Gastroesophageal sphincter (tissue), 4 donors: ENCODE data around the gene FSD1L. TPM values are rescaled to one million over a fixed set of nuclear protein-coding genes. Genes with fewer than 3 reads are reported as not detected.
A peak's percentile ranks its signal among the peaks of the same experiment; 100 is the strongest.

Source experiments
- ATAC-seq: fragments of 150-250 bp; one replicate; pipeline ENCODE4 v1.9.1; 2016; ENCODE audit warnings: mild to moderate bottlenecking, moderate library complexity
- H3K27ac ChIP-seq, 4 donors: fragments of 200-600 bp; sonication (generic) in 3 of 4; 1 replicate in 3 of 4; 2 replicates in 1 of 4; pipeline ENCODE4 v1.5.1; 2016 to 2019
- H3K27me3 ChIP-seq: fragments of 200-600 bp; sonication (generic); one replicate; pipeline ENCODE4 v1.5.1; 2019
- H3K36me3 ChIP-seq, 2 donors: fragments of 200-600 bp; sonication (generic); one replicate each; pipeline ENCODE4 v1.5.1; 2019; ENCODE audit warnings: control low read depth in 1 of 2
- H3K4me1 ChIP-seq, 3 donors: fragments of 200-600 bp; sonication (generic); 1 replicate in 2 of 3; 2 replicates in 1 of 3; pipeline ENCODE4 v1.5.1; 2016 to 2019; ENCODE audit warnings: control low read depth in 2 of 3
- H3K4me3 ChIP-seq, 2 donors: fragments of 200-600 bp; sonication (generic); one replicate each; pipeline ENCODE4 v1.5.1; 2019; ENCODE audit warnings: mild to moderate bottlenecking in 1 of 2, moderate library complexity in 1 of 2
- H3K9me3 ChIP-seq, 3 donors: fragments of 200-600 bp; sonication (generic); one replicate each; pipeline ENCODE4 v1.5.1; 2017 to 2019; ENCODE audit warnings: control low read depth in 2 of 3
- EP300 ChIP-seq: sonication (generic); formaldehyde crosslinking; IDR thresholded peaks from one replicate; pipeline ENCODE4 v1.6.1; 2017; ENCODE audit warnings: antibody characterized with exemption, mild to moderate bottlenecking
- POLR2A ChIP-seq, 2 donors: fragments of 450-650 bp; IDR thresholded peaks; one replicate each; pipeline ENCODE4 v1.6.1; 2017; ENCODE audit warnings: antibody characterized with exemption in 2 of 2, mild to moderate bottlenecking in 2 of 2, moderate library complexity in 1 of 2
- POLR2AphosphoS5 ChIP-seq: sonication (generic); formaldehyde crosslinking; IDR thresholded peaks from one replicate; pipeline ENCODE4 v1.6.1; 2017; ENCODE audit warnings: antibody characterized with exemption
- WGBS, 2 donors: methylation state at CpG; one replicate each; pipeline ENCODE4 v1.1.5; 2018; ENCODE audit warnings: low coverage in 1 of 2; 5-methylcytosine and 5-hydroxymethylcytosine counted together
- total RNA-seq, 4 donors: library from RNA; depleted of rRNA; stranded (reverse); fragments of >200 nt; gene quantifications; one replicate each; pipeline ENCODE4 v1.1.0, GENCODE V29; 2016
- TF ChIP-seq, protein P1 (sequence below), 4 experiments: fragments of 200-600 bp in 2 of 4; fragments of 450-650 bp in 2 of 4; sonication (generic) in 1 of 4; IDR thresholded peaks; one replicate each; pipeline ENCODE4 v1.5.1; 2017 to 2019; ENCODE audit warnings: antibody characterized with exemption in 4 of 4, mild to moderate bottlenecking in 2 of 4, moderate library complexity in 2 of 4

The FSD1L gene
- total RNA-seq, 4 donors from 2014 or later, result 2.7 to 10.0 (median 3.4) TPM

GRCh38 chr9:105432247-105432842 lies 15.5 kb upstream of the FSD1L start:
- TF ChIP-seq POLR2A (IDR thresholded peaks at IDR 0.05) (no peak), POLR2AphosphoS5 (no peak), EP300 (no peak)
- TF ChIP-seq, protein P1, sequence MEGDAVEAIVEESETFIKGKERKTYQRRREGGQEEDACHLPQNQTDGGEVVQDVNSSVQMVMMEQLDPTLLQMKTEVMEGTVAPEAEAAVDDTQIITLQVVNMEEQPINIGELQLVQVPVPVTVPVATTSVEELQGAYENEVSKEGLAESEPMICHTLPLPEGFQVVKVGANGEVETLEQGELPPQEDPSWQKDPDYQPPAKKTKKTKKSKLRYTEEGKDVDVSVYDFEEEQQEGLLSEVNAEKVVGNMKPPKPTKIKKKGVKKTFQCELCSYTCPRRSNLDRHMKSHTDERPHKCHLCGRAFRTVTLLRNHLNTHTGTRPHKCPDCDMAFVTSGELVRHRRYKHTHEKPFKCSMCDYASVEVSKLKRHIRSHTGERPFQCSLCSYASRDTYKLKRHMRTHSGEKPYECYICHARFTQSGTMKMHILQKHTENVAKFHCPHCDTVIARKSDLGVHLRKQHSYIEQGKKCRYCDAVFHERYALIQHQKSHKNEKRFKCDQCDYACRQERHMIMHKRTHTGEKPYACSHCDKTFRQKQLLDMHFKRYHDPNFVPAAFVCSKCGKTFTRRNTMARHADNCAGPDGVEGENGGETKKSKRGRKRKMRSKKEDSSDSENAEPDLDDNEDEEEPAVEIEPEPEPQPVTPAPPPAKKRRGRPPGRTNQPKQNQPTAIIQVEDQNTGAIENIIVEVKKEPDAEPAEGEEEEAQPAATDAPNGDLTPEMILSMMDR (IDR thresholded peaks at IDR 0.05), result no peak
- Histone ChIP-seq H3K4me1 (peaks cover 0 to 12% (median 0%) of the 10 kb centered on the region in 3 donors), H3K36me3 (no peaks in the 10 kb centered on the region), H3K4me3 (no peak overlapping the region), H3K27ac (no peak overlapping the region), H3K9me3 (no peaks in the 10 kb centered on the region), H3K27me3 (no peaks in the 10 kb centered on the region)
- ATAC-seq, result no peak
- 42 to 46% methylated on average over 2 of the region's 2 CpGs for WGBS, 2 donors

DNA sequence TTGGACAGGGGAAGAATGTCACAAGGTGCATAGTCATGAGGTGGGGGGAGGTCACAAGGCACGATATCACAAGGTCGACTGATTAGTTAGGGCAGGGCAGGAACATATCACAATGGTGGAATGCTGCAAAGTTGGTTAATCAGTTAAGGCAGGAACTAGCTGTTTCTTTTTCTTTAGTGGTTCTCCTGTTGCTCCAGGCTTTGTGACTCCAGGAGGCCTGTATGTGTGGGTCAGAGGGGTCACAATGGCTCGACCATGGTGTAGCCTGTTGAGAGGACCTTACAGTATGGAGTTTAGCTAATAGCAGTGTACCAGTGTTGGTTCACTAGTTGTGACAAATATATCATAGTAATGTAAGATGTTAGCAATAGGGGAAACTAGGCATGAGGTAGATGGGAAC lies 12.4 kb upstream of the FSD1L start:
- no peaks in the 10 kb centered on the region for H3K9me3 ChIP-seq
- H3K27me3 ChIP-seq, result no peaks in the 10 kb centered on the region
- ATAC-seq, result no peak
- 88 to 92% methylated on average over 3 of the region's 3 CpGs for WGBS, 2 donors
- H3K36me3 ChIP-seq, result no peaks in the 10 kb centered on the region
- H3K4me1 ChIP-seq, result peaks cover 0 to 12% (median 0%) of the 10 kb centered on the region in 3 donors
- TF ChIP-seq EP300 (no peak), POLR2A (IDR thresholded peaks at IDR 0.05) (no peak), POLR2AphosphoS5 (no peak)
- TF ChIP-seq, protein P1 (IDR thresholded peaks at IDR 0.05), result no peak
- no peak overlapping the region for H3K4me3 ChIP-seq
- no peak overlapping the region for H3K27ac ChIP-seq

DNA sequence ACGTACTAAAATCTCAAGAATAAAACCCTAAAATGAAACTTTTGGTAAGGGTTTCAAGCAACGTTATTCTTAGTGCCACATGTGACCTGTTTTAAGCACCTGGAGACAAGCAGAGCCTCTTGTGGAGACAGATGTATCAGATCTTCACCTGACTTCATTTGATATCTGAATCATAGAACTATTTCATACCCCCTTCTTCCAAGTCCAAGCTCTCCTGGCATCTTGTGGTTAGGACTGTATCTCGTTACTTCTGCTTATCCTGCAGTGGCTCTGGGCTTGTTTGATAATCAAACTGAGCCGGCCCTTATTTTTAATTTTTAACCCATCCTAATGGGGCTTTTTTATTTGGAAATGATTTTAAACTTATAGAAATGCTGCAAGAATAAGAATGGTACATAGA lies 11.1 kb upstream of the FSD1L start:
- no peaks in the 10 kb centered on the region for H3K36me3 ChIP-seq
- no peak overlapping the region for H3K27ac ChIP-seq
- H3K9me3 ChIP-seq, result no peaks in the 10 kb centered on the region
- no peak for ATAC-seq
- H3K4me1 ChIP-seq, result peaks cover 0 to 12% (median 0%) of the 10 kb centered on the region in 3 donors
- H3K4me3 ChIP-seq, result no peak overlapping the region
- WGBS, 2 donors, result 91 to 98% methylated on average over 4 of the region's 4 CpGs
- no peaks in the 10 kb centered on the region for H3K27me3 ChIP-seq
- TF ChIP-seq POLR2AphosphoS5 (no peak), EP300 (no peak), POLR2A (IDR thresholded peaks at IDR 0.05) (no peak)
- TF ChIP-seq, protein P1 (IDR thresholded peaks at IDR 0.05), result no peak

DNA sequence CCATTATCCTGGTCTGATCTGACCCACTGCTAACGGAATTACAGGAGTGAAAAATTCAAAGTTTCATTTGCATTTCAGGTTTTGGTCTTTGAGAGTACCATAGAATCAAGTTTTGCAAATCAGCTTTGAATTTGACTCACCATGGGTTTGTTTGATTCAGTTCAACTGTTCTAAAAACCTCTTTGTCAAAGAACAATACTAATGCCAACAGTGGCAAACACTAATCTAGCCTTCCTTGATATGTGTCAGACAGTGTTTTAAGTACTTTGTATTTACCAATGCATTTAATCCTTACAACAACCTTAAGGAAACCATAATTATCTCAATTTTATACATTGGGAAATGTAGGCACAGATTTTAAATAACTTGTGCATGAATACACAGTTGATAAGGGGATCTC lies 10.1 kb upstream of the FSD1L start:
- peaks cover 0 to 4% (median 0%) of the 10 kb centered on the region in 3 donors for H3K4me1 ChIP-seq
- TF ChIP-seq POLR2AphosphoS5 (no peak), POLR2A (IDR thresholded peaks at IDR 0.05) (no peak), EP300 (no peak)
- TF ChIP-seq, protein P1 (IDR thresholded peaks at IDR 0.05), result no peak
- no peaks in the 10 kb centered on the region for H3K36me3 ChIP-seq
- no peak overlapping the region for H3K4me3 ChIP-seq
- no peak for ATAC-seq
- H3K27me3 ChIP-seq, result no peaks in the 10 kb centered on the region
- 100% methylated on average over 1 of the region's 1 CpG for WGBS, 2 donors
- no peak overlapping the region for H3K27ac ChIP-seq
- no peaks in the 10 kb centered on the region for H3K9me3 ChIP-seq

DNA sequence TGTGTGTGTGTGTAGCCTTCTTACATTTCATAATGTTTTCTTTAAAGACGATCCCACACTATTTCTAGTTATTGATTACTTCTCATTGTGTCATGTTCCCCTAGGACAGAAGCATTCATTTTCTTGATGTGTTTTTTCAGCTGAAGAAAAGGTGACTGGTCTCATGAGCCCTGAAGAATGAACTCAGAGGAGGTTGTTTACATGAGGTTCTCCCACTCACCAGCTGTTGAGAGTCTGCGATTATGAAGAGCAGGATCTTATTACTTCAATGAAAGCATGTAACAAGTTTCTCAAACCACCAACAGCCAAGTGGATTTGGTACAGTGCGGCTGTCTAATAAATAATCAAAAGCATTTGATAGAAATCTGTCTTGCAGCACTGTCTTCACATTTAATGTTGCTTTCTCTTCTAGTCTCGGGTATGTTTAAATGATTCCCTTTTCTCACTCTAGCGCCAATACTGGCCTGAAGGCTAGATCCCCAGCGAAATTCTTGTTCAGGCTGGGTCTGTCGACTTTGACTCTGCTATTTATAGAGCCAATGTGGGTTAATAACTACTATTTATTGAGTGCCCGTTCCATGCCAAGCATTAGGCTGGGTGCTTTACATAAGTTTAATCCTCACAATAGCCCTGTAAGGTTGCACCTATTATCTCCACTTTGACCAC lies 9.6 kb upstream of the FSD1L start:
- no peak overlapping the region for H3K4me3 ChIP-seq
- peak overlapping the region in 1 of 4 donors; percentile 22 for H3K27ac ChIP-seq
- ATAC-seq, result no peak
- no peak for TF ChIP-seq POLR2AphosphoS5
- TF ChIP-seq POLR2A (IDR thresholded peaks at IDR 0.05), result no peak
- TF ChIP-seq EP300, result no peak
- TF ChIP-seq, protein P1 (IDR thresholded peaks at IDR 0.05), result no peak
- no peaks in the 10 kb centered on the region for H3K27me3 ChIP-seq
- no peaks in the 10 kb centered on the region for H3K9me3 ChIP-seq
- no peaks in the 10 kb centered on the region for H3K4me1 ChIP-seq
- 32 to 38% methylated on average over 8 of the region's 8 CpGs for WGBS, 2 donors
- H3K36me3 ChIP-seq, result no peaks in the 10 kb centered on the region
